PC-3 (cell line): ENCODE measurements around the gene DPM2.

Experiments used
- CTCF ChIP-seq: fragments of 300-600 bp; sonication (generic); conservative IDR thresholded peaks from 2 replicates; pipeline ENCODE4 v1.5.1; 2017; ENCODE audit warnings: antibody characterized with exemption, low read depth, mild to moderate bottlenecking, low read length
- EZH2 ChIP-seq: fragments of 300-600 bp; sonication (generic); IDR thresholded peaks from one replicate; pipeline ENCODE4 v1.6.1; 2017; ENCODE audit warnings: antibody characterized with exemption, mild to moderate bottlenecking, low read length; ENCODE audit not compliant: unreplicated experiment

- TF ChIP-seq CTCF (no peak), EZH2 (no peak)
Measured at GRCh38 chr9:127959398-127959797, 21.7 kb upstream of the DPM2 start.
